ENCODE data around the gene TNIK.
A peak's percentile ranks its signal among the peaks of the same experiment; 100 is the strongest.

The TNIK gene

GRCh38 chr3:171328419-171329082, 131.7 kb downstream of the TNIK start:
- peaks cover 16% of the 10 kb centered on the region for H3K4me1 ChIP-seq (ENCODE audit: low read length)
- H3K36me3 ChIP-seq (replicated peaks; ENCODE audit: low read depth, low read length) = no peaks in the 10 kb centered on the region
- H4K20me1 ChIP-seq (ENCODE audit: insufficient read depth, low read length) = no peaks in the 10 kb centered on the region
- no peak overlapping the region for H3K27ac ChIP-seq (ENCODE audit: low read length)
- H2AFZ ChIP-seq (ENCODE audit: low read depth, low read length) = no peak overlapping the region
- no peaks in the 10 kb centered on the region for H3K27me3 ChIP-seq (ENCODE audit: low read depth, low read length)
- H3K4me2 ChIP-seq (ENCODE audit: low read length) = no peak overlapping the region
- no peaks in the 10 kb centered on the region for H3K9me3 ChIP-seq (ENCODE audit: insufficient read depth, low read length)
- TF ChIP-seq CTCF (IDR thresholded peaks at IDR 0.05; ENCODE audit: low read depth, low read length) = peak; percentile 47
- no peak for TF ChIP-seq EZH2phosphoT487 (IDR thresholded peaks at IDR 0.05; ENCODE audit: low read depth)
- H3K79me2 ChIP-seq (ENCODE audit: low read length) = 0 out of 2 replicates have a peak, but pooled peaks cover 16% of the 10 kb centered on the region
- H3K9ac ChIP-seq (ENCODE audit: low read length) = no peak overlapping the region
- no peak overlapping the region for H3K4me3 ChIP-seq (ENCODE audit: low read length)

- Histone ChIP-seq H4K20me1 (ENCODE audit: insufficient read depth, low read length) (no peaks in the 10 kb centered on the region), H3K27ac (ENCODE audit: low read length) (no peak overlapping the region), H3K36me3 (replicated peaks; ENCODE audit: low read depth, low read length) (no peaks in the 10 kb centered on the region), H3K79me2 (ENCODE audit: low read length) (peaks cover 18% of the 10 kb centered on the region; the same call in 1 of the 2 replicates), H3K4me3 (ENCODE audit: low read length) (no peak overlapping the region), H3K4me2 (ENCODE audit: low read length) (no peak overlapping the region), H3K9me3 (ENCODE audit: insufficient read depth, low read length) (no peaks in the 10 kb centered on the region), H2AFZ (ENCODE audit: low read depth, low read length) (no peak overlapping the region), H3K27me3 (ENCODE audit: low read depth, low read length) (no peaks in the 10 kb centered on the region), H3K9ac (ENCODE audit: low read length) (no peak overlapping the region), H3K4me1 (ENCODE audit: low read length) (peaks cover 17% of the 10 kb centered on the region)
- TF ChIP-seq CTCF (IDR thresholded peaks at IDR 0.05; ENCODE audit: low read depth, low read length) (no peak), EZH2phosphoT487 (IDR thresholded peaks at IDR 0.05; ENCODE audit: low read depth) (no peak)
Observed at GRCh38 chr3:171327441-171328174, 132.6 kb downstream of the TNIK start.

- no peak overlapping the region for H3K27ac ChIP-seq (ENCODE audit: low read length)
- H3K4me3 ChIP-seq (ENCODE audit: low read length) = no peak overlapping the region
- no peaks in the 10 kb centered on the region for H4K20me1 ChIP-seq (ENCODE audit: insufficient read depth, low read length)
- H3K9me3 ChIP-seq (ENCODE audit: insufficient read depth, low read length) = no peaks in the 10 kb centered on the region
- no peak overlapping the region for H3K9ac ChIP-seq (ENCODE audit: low read length)
- no peak for TF ChIP-seq CTCF (IDR thresholded peaks at IDR 0.05; ENCODE audit: low read depth, low read length)
- no peak for TF ChIP-seq EZH2phosphoT487 (IDR thresholded peaks at IDR 0.05; ENCODE audit: low read depth)
- no peak overlapping the region for H2AFZ ChIP-seq (ENCODE audit: low read depth, low read length)
- peaks cover 24% of the 10 kb centered on the region for H3K4me1 ChIP-seq (ENCODE audit: low read length)
- H3K36me3 ChIP-seq (replicated peaks; ENCODE audit: low read depth, low read length) = no peaks in the 10 kb centered on the region
- no peaks in the 10 kb centered on the region for H3K27me3 ChIP-seq (ENCODE audit: low read depth, low read length)
- H3K79me2 ChIP-seq (ENCODE audit: low read length) = peaks cover 18% of the 10 kb centered on the region; the same call in 1 of the 2 replicates
- H3K4me2 ChIP-seq (ENCODE audit: low read length) = no peak overlapping the region
Observed at GRCh38 chr3:171326717-171327440, 133.3 kb downstream of the TNIK start.
